Muscle of back (tissue), 11 donors: ENCODE measurements around the gene ANKMY1. TPM values are rescaled to one million over a fixed set of nuclear protein-coding genes. Genes with fewer than 3 reads are reported as not detected.
"Not testable (repeated sequence)": the region's sequence is repeated elsewhere in the genome, so short reads cannot be mapped to it uniquely, and the experiment has no call there.

Experiments
- DNase-seq, 3 donors: peaks; one replicate each; pipeline versions ENCODE4 v3.0.0 to v3.0.0-alpha.2; 2013
- polyA plus RNA-seq, 10 donors: library from polyadenylated mRNA; unstranded; fragments of 120-200 nt; gene quantifications; one replicate each; pipeline ENCODE4 v1.2.1, GENCODE V29; 2013; ENCODE audit not compliant: insufficient read length in 10 of 10

ANKMY1 gene
- polyA plus RNA-seq, 10 donors = 6.1 to 9.6 (median 7.5) TPM

DNA sequence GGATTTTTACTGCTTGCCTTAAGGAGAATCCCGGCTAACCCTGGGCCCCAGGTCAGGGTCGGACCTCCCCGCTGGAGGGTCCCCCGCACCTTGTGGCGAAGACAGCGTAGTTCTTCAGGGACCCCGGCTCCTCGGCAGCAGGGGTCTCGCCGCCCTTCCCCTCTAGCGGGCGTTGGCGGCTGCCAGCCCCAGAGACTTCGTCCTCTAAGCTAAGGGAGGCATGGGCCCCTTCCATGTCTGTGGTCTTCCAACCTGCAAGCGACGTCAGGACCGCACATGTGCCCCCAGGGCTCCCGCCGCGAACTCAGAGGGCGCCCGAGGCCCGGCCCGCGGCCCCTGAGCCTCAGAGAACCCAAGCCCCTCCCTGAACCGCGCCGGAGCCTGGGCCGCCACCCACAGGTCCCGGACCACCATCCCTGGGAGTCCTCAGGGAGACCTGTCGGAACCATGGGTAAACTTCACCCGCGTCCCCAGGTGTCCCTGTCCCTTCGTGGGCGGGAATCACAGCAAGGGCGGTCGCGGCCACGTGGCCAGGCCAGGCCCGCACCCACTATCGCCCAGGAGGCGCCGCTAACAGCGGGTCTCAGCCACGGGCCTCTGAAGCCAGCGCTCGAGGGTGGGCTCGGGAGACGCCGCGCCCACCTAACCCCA lies 562 bp downstream of the ANKMY1 start:
- peak in 1 of 3 donors; percentile 67 for DNase-seq

DNA sequence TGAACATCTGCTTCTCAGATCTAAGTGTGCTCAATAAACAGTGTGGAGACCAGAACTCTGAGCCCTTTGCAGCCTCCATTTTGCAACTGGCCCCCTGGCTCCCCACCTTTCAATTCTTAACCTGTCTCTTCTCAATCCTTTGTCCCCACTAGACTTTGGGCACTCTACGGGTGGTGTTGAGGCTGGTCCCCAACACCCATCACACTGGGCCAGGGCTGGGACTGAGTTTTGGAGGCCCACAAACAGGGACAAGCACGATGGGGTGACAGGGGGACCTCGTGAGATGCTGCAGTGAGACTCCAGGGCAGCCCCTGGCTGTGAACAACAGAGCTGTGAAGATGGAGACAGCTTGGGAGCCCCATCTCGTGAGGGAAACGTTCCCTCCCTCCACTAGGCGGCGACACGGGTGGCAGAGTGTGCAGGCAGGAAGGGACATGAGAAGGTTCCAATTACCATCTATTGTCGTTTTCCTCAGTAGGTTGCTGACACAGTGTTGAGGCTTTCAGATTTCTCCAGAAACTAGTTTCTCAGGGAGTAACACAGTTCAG lies 1.2 kb downstream of the ANKMY1 start:
- peak in 1 of 3 donors; percentile 47 for DNase-seq

DNA sequence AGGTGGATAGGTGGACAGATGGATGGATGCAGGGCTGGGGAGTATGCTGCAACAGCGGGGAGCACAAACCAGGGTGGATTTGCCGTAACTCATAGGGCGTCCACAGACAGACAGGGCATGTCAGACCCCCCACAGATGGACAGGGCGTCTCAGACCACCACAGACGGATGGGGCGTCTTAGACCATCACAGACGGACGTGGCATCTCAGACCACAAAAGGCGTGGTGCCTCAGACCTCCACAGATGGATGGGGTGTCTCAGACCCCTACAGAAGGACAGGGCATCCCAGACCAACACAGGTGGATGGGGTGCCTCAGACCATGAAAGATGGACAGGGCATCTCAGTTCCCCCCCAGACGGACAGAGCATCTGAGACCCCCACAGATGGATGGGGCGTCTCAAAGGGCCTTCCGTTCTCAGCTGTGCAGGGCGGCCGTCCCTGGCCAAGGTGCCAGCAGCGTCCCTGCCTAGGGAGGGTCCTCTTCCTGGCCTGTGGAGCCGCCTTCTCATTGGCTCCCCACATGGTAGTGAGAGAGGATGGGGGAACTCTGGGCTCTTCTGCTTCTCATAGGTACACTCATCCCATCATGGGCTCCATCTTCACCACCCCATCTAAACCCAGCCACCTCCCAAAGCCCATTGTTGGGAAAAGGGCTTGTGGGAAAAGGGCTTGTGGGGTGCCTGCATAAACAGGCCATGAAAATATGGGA lies 2.1 kb downstream of the ANKMY1 start:
- no peak for DNase-seq

DNA sequence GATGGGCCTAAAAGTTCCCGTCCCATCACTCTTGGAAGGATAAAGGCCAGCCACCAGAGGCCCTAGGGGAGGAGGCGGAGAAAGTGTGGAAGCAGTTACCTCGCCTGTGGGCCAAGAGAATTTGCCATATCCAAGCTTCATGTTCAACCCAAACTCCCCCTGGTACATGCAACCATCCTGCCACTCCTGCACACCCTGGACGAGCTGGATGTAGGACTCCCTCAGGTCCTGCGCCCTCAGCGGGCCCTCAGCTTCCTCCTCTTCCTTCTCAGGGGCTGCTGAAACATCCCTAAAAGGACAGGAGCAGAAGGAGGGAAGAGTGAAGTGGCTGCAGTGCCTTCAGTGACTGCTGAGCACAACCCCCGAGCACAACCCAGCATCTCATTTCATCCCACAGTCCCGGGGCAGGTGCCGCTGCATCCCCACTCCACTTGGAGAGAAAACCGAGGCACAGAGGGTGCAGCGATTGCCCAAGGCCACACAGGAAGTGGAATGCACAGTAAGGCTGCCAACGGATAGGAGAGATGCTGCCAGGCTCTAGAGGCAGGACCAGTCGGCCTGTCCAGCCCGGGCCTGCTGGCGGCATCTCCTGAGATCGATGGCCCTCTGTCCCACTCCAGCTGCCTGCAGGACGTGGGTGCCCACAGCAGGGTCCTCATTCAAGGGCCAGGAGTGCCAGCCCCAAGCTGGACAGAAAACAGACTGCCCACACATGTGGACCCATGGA lies 2.9 kb downstream of the ANKMY1 start:
- DNase-seq = no peak

DNA sequence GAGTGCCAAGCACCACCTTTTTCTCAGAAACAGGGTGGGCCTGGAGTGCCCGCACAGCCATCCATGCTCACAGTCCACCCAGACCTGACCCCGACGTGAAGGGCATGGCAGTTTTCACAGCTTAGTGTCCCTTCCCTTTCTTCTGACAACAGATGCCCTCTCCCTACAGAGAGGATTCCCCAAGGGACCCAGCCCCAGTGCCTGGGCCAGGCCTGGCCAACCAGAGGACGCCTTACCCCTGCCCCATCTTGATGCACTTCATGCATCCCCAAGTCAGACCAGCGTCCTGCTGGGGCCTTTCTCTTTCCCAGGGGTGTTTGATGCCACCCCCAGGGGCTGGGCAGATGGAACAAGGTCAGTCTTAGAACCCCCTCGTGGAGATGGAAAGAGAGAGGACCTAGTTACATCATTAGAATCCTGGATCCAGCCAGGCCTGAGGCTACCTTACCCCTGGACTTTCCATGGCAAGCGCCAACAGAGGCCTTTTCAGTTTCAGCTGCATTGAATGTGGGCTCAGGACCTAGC lies 3.8 kb downstream of the ANKMY1 start:
- no peak for DNase-seq

DNA sequence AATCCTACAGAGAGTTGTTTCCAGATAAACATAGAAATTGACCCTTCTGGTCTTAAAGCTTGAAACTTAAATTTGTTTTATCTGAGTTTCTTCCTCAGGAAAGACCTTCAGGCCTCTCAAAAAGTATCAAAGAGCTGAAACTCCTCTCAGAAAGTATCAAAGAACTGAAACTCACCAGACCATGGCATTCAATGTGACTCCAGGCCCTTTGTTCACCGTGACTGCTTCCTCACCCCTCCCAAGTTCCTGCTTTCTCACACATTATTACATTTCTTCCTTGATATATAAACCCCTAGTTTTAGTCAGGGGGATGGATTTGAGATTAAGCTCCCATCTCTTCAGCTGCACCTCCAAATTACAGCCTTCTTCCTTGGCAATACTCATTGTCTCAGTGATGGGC lies 6.0 kb downstream of the ANKMY1 start:
- no peak for DNase-seq

DNA sequence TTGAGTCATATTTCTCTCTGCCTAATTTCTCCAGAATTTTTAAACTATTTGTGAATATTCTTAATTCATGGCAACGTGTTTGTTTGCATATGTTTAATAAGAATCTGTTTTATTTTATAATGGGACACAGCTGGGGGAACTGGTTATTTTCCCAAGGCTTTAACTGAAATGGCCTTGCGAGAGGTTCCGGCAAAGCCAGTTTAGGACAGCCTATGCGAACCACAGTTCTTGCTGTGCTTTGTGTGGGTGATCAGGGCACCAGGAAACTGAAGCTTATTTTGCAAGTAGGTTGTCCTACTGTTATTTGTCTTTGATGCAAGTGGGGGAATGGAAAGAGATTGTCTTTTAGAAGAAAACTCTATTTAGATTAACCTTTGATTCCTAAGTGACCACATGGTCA lies 6.5 kb downstream of the ANKMY1 start:
- DNase-seq = no peak

DNA sequence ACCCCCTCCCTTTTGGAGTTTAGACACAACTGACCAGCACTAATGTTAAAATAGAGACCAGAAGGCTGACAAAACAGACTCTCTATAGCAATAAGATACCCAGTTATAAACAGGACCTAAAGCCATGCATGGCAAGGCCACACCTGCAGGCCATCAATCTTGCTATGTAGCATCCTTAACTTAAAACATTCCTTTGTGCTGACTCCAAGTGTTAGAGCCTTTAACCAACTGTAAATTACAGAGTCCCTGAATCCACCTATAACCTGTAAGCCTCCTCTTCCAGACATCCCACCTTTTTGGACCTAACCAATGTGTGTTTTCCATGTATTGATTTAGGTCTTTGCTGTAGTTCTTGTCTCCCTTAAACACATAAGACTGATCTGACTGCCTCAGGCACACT lies 17.9 kb downstream of the ANKMY1 start:
- no peak for DNase-seq

DNA sequence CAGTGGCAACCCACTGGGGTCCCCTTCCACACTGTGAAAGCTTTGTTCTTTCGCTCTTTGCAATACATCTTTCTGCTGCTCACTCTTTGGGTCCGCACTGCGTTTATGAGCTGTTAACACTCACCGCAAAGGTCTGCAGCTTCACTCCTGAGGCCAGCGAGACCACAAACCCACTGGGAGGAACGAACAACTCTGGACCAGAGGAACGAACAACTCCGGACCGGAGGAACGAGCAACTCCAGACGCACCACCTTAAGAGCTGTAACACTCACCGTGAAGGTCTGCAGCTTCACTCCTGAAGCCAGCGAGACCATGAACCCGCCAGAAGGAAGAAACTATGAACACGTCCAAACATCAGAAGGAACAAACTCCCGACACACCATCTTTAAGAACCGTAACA lies 18.7 kb downstream of the ANKMY1 start:
- not testable (repeated sequence) for DNase-seq

DNA sequence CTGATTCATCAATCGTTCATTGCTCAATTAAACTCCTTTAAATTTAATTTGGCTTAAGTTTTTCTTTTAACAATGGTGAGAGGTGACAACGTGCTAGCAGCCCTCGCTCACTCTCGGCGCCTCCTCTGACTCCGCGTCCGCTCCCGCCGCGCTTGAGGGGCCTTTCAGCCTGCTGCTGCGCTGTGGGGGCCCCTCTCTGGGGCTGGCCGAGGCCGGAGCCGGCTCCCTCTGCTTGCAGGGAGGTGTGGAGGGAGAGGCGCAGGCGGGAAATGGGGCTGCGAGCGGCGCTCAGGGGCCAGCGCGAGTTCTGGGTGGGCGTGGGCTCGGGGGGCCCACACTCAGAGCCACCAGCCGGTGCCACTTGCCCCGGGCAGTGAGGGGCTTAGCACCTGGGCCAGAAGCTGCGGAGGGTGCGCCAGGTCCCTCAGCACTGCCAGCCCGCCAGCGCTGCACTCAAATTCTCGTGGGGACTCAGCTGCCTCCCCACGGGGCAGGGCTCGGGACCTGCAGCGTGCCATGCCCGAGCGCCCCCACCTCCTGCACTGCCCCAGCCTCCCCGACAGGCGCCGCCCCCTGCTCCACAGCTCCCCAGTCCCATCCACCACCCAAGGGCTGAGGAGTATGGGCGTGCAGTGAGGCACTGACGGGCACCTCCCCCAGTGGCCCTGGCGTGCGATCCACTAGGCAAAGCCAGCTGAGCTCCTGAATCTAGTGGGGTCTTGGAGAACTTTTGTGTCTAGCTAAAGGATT lies 19.6 kb downstream of the ANKMY1 start:
- DNase-seq = no peak

DNA sequence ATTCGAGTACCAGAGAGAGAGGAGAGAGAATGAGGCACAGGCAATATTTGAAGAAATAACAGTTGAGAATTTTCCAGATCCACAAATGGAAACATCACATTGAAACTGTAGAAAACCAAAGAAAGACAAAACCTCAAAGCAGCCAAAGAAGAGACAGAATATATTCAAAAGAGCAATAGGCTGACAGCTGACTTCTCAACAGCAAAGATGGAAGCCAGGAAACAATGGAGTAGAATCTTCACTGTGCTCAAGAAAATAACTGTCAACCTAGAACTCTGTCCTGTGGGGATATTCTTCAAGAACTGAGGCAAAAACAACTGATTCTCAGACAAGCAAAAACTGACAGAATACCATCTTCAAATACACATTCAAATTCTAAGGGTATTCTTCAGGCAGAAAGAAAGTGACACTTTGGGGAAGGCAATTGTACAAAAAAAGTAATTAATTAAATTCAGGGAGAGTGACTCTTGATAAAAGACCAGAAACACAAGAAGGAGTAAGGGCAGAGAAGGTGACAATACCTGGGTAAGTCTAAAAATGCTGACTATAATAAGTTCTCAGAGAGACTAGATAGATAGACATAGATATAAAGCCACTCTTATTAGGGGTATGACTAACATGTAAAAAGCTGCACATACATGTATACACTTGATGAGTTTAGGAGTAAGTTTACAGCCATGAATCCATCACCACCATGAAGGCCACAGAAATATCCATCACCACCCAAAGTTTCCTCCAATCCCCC lies 25.6 kb downstream of the ANKMY1 start:
- no peak for DNase-seq

DNA sequence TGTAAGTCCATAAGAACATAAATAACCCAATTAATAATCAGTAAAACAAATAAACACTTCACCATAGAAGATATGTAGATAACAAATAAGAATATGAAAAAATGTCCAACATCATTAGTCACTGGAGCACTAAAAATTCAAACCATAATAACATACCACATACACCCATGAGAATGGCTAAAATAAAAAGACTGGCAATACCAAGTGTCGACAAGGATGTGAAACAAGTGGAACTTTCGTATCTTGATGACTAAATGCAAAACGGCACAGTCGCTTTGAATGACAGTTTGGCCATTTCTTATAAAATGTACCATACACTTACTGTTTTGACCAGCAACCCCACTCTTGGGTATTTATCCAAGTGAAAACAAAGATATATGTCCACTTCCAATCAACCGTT lies 26.8 kb downstream of the ANKMY1 start:
- no peak for DNase-seq

DNA sequence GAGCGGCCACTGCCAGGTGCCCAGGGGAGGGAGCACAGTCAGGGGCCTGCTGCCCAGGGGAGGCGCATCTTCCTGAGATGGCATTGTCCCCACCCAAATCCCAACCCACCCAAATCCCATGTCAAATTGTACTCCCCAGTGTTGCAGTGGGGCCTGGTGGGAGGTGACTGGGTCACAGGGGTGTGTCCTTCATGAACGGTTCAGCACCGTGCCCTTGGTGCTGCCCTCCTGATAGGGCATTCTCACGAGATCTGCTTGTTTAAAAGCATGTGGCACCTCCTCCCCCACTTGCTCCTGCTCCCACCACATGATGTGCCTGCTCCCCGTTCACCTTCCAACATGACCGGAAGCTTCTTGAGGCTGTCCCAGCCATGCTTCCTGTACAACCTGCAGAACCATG lies 27.6 kb downstream of the ANKMY1 start:
- no peak for DNase-seq

DNA sequence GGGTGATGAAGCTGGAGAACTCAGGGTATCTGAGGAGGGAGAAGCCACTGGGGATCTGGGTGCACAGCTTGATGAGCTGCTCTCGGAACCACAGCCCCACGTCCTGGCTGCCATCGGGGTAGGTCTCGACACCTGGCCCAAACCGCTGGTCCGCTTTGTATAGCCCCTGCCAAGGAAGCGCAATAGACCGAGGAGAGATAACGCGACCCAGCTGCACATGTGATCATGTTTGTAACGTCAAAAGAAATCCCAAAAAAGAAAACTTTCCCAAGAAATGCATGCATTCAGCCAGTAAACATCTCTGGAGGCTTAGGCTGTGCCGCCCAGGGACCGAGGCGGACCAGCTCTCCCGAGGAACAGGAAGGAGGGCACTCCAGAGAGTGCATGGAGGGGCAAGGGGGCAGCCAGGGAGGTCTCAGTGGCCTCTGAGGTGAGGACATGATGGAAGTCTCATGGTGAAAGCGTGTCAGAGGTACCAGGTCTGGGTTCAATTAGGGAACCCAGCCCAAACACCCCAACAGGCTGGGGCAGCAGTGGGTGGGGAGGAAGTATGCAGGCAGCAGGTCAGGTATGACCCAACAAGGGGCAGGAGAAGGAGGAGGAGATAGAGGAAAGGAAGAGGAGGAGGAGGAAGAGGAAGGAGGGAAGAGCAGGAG lies 28.3 kb downstream of the ANKMY1 start:
- no peak for DNase-seq

DNA sequence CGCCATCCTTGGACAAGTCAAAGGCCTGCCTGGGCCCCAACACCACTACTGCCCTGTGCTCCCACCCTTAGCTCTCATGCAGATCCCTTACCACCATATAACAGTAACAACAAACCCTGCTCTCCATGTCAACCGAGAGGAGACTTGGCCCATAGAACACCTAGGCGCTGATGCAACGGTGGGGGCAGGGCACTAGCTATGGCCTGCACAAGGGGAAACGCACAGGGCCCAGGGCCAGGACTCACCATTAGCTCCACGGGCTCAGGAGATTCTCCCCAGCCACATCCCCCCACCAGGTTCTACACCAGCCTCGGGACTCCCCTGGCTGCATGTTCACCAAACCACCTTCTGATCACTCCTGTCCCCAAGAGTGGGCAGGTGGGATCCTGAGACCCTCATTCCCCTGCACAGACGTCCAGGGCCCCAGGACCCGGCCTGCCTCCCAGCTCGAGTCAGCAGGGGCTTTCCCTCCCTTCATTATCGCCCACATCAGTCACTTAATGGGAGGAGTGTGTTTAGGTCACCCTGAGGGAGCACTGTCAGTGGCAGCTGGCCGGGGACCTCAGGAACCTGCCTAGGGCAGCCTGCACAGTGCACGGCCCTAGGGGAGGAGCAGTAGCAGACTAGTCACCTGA lies 29.3 kb downstream of the ANKMY1 start:
- no peak for DNase-seq

DNA sequence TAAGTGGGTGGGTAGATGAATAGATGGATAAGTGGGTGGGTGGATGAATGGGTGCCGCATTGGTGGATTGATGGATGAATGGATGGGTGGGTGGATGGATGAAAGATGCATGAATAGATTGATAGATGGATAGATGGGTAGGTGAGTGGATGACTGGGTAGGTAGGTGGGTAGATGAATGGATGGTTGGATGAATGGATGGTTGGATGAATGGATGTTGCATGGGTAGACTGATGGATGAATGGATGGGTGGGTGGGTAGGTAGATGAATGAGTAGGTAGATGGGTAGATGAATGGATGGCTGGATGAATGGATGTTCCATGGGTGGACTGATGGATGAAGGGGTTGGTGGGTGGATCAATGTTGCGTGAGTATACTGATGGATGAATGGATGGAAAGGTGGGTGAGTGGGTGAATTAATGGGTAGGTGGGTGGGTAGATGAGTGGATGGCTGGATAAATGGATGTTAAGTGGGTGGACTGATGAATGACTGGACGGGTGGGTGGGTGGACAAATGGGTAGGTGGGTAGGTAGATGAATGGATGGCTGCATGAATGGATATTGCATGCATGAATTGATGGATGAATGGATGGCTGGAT lies 30.5 kb downstream of the ANKMY1 start:
- DNase-seq = no peak

DNA sequence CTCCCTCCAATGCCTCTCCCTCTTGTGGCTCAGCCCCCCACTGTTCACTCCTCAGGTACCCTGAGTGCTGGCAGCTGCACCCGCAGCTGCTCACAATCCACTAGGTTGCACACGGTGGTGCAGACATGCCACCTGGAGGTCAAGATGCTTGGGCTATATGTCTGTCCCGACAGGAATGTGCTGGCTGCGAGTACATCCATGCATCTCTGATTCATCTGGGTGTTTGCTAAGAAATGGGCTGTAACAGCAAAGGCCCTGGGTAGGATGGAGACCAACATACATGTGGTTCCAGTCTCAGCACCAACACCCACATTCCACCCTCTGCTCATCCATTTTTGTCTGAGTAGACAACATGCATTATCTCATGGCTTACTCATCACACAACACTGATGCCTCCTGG lies 31.3 kb downstream of the ANKMY1 start:
- no peak for DNase-seq

DNA sequence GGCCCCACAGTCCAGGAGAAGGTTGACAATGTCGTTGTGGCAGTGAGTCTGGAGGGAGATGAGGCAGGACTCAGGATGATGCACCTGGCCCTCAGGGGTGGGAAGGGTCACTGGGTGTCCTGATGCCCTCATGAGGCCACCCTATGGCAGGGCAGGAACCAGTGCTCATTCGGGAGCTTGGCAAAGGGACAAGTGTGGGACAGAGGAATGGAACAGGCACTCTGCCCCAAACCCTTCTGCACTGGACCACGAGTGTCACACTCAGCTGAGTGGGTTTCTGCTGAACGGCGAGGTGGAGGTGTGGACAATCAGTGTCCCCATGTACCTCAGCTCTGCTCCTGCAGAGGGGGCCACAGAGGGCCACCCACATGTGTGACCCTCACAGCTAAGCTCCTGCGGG lies 32.0 kb downstream of the ANKMY1 start:
- no peak for DNase-seq

DNA sequence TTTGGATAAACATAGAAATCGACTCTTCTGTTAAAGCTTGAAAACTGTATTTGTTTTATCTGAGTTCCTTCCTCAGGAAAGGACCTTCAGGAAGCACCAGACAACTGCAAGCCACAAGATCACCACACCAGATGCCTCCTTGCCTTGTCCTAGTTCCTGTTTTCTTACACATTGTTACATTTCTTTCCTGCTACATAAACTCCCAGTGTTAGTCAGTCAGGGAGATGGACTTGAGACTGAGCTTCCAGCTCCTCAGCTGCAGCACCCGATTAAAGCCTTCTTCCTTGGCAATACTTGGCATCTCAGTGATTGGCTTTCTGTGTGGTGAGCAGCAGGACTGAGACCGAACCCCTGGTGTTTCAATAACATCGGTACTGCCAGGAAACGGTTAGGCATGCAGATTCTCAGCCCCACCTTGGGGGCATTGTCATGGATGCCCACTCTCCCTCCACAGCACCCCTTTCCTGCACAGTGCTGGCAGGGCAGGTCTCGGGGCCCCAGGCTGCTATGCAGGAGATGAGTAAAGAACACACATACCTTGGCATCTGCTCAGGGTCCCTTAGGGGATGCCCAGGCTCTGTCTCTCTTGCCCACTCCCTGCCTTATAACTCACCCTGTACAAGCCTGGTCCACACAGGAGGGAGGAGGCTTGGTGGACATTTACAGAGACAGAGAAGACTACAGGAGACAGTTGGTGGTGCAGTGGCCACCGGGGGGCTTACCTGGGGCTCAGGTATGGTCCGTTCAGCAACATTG lies 32.6 kb downstream of the ANKMY1 start:
- no peak for DNase-seq
